SU-DHL-6 (cell line): ENCODE data around the gene MRPL17.

Experiments used
- H2AFZ ChIP-seq: fragments of 200-600 bp; sonication (generic); 2 replicates; pipeline ENCODE4 v1.6.1; 2014; ENCODE audit warnings: low read depth, mild to moderate bottlenecking, moderate library complexity, mixed read lengths, antibody characterized with exemption, low read length; ENCODE audit not compliant: severe bottlenecking
- H3F3A ChIP-seq: fragments of 200-600 bp; shearing (Covaris generic); 2 replicates; pipeline ENCODE4 v1.6.0; 2016; ENCODE audit warnings: antibody characterized with exemption, mild to moderate bottlenecking; ENCODE audit not compliant: insufficient read depth
- H3K27ac ChIP-seq: fragments of 200-600 bp; sonication (generic); 2 replicates; pipeline ENCODE4 v1.5.1; 2016; ENCODE audit warnings: low read depth, mild to moderate bottlenecking, low read length, moderate library complexity, mixed read lengths
- H3K27me3 ChIP-seq: fragments of 200-600 bp; sonication (generic), shearing (Covaris generic); 2 replicates; pipeline ENCODE4 v1.6.0; 2014; ENCODE audit warnings: mild to moderate bottlenecking, low read length
- H3K36me3 ChIP-seq: fragments of 200-600 bp; sonication (generic); 2 replicates; pipeline ENCODE4 v1.6.1; 2014; ENCODE audit warnings: mild to moderate bottlenecking, low read length, mixed read lengths
- H3K4me2 ChIP-seq: fragments of 300-600, 200-600 bp; shearing (Covaris generic), sonication (generic); 2 replicates; pipeline ENCODE4 v1.6.0; 2014; ENCODE audit warnings: low read length, low read depth, mild to moderate bottlenecking; ENCODE audit not compliant: poor library complexity, severe bottlenecking
- H3K4me3 ChIP-seq: fragments of 200-600 bp; sonication (generic); 2 replicates; pipeline ENCODE4 v1.5.1; 2014; ENCODE audit warnings: antibody characterized with exemption, low read length, mild to moderate bottlenecking, mixed read lengths; ENCODE audit not compliant: insufficient read depth, poor library complexity, severe bottlenecking
- H3K79me2 ChIP-seq: fragments of 200-600 bp; sonication (generic); 2 replicates; pipeline ENCODE4 v1.6.1; 2014; ENCODE audit warnings: mild to moderate bottlenecking, low read length, moderate library complexity; ENCODE audit not compliant: insufficient read depth
- H3K9ac ChIP-seq: fragments of 200-600 bp; sonication (generic); 2 replicates; pipeline ENCODE4 v1.7.0; 2014; ENCODE audit warnings: mild to moderate bottlenecking, low read length
- H3K9me2 ChIP-seq: fragments of 200-600 bp; sonication (generic); replicated peaks from 2 replicates; pipeline ENCODE4 v1.6.1; 2014; ENCODE audit warnings: low read length; ENCODE audit not compliant: insufficient read depth
- H3K9me3 ChIP-seq: fragments of 200-600 bp; sonication (generic); 2 replicates; pipeline ENCODE4 v1.6.1; 2014; ENCODE audit warnings: low read length, mixed read lengths; ENCODE audit not compliant: insufficient read depth
- H4K20me1 ChIP-seq: fragments of 200-600 bp; sonication (generic); 2 replicates; pipeline ENCODE4 v1.6.1; 2014; ENCODE audit warnings: low read depth, mild to moderate bottlenecking, antibody characterized with exemption, low read length, moderate library complexity, mixed read lengths
- CTCF ChIP-seq: fragments of 200-600 bp; sonication (generic); IDR thresholded peaks from one replicate; pipeline ENCODE4 v1.5.1; 2017; ENCODE audit warnings: antibody characterized with exemption, mild to moderate bottlenecking, low read length, moderate library complexity; ENCODE audit not compliant: insufficient read depth, poor library complexity, severe bottlenecking
- EZH2phosphoT487 ChIP-seq: fragments of 200-600 bp; sonication (generic), shearing (Covaris generic); conservative IDR thresholded peaks from 2 replicates; pipeline ENCODE4 v1.6.1; 2018; ENCODE audit warnings: mild to moderate bottlenecking, antibody characterized with exemption, low read length, moderate library complexity, mixed read lengths

The MRPL17 gene

GRCh38 chr11:6724013-6724412, 40.9 kb upstream of the MRPL17 start:
- no peaks in the 10 kb centered on the region for H4K20me1 ChIP-seq
- no peak overlapping the region for H3K4me3 ChIP-seq
- H2AFZ ChIP-seq = no peak overlapping the region
- no peaks in the 10 kb centered on the region for H3K79me2 ChIP-seq
- H3K27me3 ChIP-seq = no peaks in the 10 kb centered on the region
- H3K9me3 ChIP-seq = no peaks in the 10 kb centered on the region
- TF ChIP-seq EZH2phosphoT487 (no peak), CTCF (no peak)
- no peak overlapping the region for H3K9ac ChIP-seq
- H3K9me2 ChIP-seq = no peaks in the 10 kb centered on the region
- H3K27ac ChIP-seq = no peak overlapping the region
- H3F3A ChIP-seq = no peaks in the 10 kb centered on the region
- H3K36me3 ChIP-seq = no peaks in the 10 kb centered on the region
- H3K4me2 ChIP-seq = no peak overlapping the region

GRCh38 chr11:6721343-6721742, 38.2 kb upstream of the MRPL17 start:
- Histone ChIP-seq H3K9ac (no peak overlapping the region), H2AFZ (no peak overlapping the region), H3K4me2 (no peak overlapping the region), H3F3A (no peaks in the 10 kb centered on the region), H4K20me1 (no peaks in the 10 kb centered on the region), H3K9me2 (no peaks in the 10 kb centered on the region), H3K79me2 (no peaks in the 10 kb centered on the region), H3K4me3 (no peak overlapping the region), H3K36me3 (no peaks in the 10 kb centered on the region), H3K27me3 (no peaks in the 10 kb centered on the region), H3K9me3 (no peaks in the 10 kb centered on the region), H3K27ac (no peak overlapping the region)
- TF ChIP-seq CTCF (no peak), EZH2phosphoT487 (no peak)

GRCh38 chr11:6719576-6719975, 36.4 kb upstream of the MRPL17 start:
- no peaks in the 10 kb centered on the region for H3K36me3 ChIP-seq
- TF ChIP-seq EZH2phosphoT487 = no peak
- TF ChIP-seq CTCF = no peak
- no peak overlapping the region for H3K27ac ChIP-seq
- H3K4me2 ChIP-seq = no peak overlapping the region
- no peak overlapping the region for H3K9ac ChIP-seq
- no peaks in the 10 kb centered on the region for H3K79me2 ChIP-seq
- no peaks in the 10 kb centered on the region for H3K9me2 ChIP-seq
- no peaks in the 10 kb centered on the region for H4K20me1 ChIP-seq
- H3K27me3 ChIP-seq = no peaks in the 10 kb centered on the region
- no peaks in the 10 kb centered on the region for H3F3A ChIP-seq
- no peaks in the 10 kb centered on the region for H3K9me3 ChIP-seq
- no peak overlapping the region for H2AFZ ChIP-seq
- no peak overlapping the region for H3K4me3 ChIP-seq
